Placental epithelial cell (primary cell): ENCODE data around the gene KLK14. TPM values are rescaled to one million over a fixed set of nuclear protein-coding genes. Genes with fewer than 3 reads are reported as not detected.

ENCODE experiments used
- total RNA-seq: library from RNA; depleted of rRNA; stranded (reverse); fragments of >200 nt; gene quantifications from 2 replicates; pipeline ENCODE4 v1.2.3, GENCODE V29; 2012

KLK14 gene, protein sequence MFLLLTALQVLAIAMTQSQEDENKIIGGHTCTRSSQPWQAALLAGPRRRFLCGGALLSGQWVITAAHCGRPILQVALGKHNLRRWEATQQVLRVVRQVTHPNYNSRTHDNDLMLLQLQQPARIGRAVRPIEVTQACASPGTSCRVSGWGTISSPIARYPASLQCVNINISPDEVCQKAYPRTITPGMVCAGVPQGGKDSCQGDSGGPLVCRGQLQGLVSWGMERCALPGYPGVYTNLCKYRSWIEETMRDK
- total RNA-seq: not detected in 2 replicates

DNA sequence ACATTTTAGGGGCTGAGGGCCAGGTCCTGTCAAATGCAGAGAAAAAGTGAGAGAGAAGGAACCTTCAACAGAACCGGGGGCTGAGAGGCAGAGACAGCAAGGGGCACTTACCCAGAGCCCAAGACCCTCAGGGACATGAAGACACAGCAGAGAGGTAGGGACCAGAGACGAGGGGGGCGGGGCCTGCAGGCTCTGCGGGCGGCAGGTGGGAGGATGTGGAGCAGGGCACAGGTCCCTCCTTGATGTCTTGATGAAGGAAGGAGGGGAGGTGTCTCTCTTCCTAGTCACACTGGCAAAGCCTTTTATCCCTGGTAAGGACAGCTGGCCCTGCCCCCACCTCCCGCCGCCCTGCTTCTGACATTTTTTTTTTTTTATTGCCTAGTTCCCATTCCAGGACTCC, at the start of gene KLK14:
Gene KLK14, minus strand, starts transcription at position 277 of the 400 bp plus-strand sequence. Its CDS starts 273 bp downstream, at position 4.

DNA sequence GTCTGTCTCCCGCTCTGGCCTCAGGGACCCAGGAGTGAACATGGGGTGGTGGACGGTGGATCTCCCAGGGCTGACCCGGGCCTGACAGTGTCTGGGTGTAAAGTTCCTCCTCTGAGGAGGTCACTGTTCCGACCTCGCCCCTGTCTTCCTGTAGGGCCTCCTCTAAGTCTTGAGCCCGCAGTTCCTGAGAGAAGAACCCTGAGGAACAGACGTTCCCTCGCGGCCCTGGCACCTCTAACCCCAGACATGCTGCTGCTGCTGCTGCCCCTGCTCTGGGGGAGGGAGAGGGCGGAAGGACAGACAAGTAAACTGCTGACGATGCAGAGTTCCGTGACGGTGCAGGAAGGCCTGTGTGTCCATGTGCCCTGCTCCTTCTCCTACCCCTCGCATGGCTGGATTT, 42.0 kb upstream of the KLK14 start, which contains the start of gene SIGLEC9:
Gene SIGLEC9, plus strand, starts transcription at position 178 of the 400 bp plus-strand sequence. Its CDS starts 69 bp downstream, at position 247.

DNA sequence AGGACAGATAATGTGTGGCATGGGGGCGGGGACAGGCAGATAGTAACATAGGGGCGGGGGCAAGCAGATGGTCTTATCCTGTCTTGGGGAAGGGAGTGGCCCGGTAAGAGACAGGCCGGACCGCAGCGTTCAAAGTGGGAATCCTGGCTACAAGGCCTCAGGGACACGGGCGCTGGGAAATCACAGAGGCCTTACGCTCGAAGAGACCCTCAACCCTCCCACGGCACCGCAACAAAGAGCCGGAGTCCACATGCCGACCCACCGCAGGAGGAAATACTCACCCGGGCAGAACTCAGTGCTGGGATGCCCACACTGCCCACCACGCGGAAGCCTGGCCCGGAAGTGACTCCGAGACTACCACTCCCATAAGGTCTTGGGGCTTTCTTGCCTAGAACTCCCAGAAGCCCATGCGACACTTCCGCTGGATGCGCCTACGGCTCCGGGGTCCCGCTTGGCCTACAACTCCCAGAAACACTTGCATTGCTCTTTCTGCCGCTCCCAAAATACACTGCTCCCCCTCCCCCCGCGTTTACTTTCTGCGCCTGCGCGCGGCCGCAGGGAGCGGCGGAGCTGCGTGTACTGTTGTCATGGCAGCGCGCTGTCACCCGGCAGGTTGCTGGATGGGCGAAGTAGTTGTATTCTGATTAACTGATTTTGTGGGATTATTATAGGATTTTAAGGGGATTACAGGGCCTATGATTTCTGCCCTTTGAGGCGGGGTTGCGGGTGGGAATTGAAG, 25.5 kb upstream of the KLK14 start, which contains the start of gene CTU1:
Gene CTU1, minus strand, starts transcription at position 344 of the 739 bp plus-strand sequence. CDS start 3,840 bp downstream, outside the sequence.

DNA sequence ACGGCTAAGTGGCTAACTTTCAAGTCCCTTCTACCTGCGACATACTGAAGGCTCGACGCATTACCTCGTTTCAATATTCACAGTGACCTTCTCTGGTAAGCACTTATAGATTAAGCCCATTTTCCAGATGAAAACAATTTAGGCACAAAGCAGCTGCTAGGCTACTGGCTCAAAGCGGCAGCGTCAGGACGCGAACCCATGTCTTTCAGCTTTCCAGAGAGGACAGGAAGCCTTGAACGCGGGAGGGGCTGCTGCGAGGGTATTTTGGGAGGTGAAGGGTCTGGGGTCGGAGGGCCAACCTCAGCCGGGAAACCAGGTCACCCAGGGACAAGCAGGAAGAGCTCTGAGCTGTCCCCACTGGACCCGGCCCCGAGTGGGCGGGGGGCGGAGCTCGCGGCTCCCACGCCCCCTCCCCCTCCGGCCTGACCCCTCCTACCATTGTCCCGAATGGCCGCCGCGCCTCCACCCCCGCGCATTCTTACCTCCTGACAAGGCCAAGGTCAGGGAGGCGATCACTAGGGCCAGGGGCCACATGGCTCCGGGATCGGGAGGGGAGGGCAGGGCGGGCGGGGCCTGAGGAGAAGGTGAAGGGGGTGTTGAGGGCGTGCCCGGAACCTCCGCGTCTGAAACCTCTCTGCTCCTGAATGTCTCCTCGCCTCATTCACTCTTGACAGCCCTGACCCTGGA, 18.0 kb downstream of the KLK14 start, which contains the start of gene KLK13:
Gene KLK13, minus strand, starts transcription at position 559 of the 687 bp plus-strand sequence. Its CDS starts 25 bp downstream, at position 534.

DNA sequence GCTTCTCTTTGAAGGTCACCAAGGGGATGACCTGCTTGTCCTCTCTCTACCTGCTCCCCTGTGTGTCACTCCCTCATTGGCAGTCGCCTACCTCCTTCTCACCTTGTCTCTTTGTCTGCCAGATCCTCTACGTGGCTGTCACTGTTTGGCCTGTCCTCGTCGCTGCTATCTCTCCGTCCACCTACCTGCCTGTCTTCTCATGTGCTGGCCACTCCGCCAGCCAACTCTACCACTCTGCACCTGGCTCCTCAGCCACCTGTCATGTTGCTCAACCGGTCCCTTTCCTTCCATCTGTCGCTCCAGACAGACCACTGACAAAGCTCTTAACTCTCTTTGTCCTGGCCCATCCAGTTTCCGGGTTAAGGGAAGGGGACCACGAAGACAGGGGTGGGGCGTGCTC, 48.0 kb downstream of the KLK14 start, which contains the start of gene KLK12:
Gene KLK12, minus strand, starts transcription at position 299 of the 400 bp plus-strand sequence. CDS start 381 bp downstream, outside the sequence.

Other genes with a start within 250 kb of the KLK14 start
- not detected in 2 replicates for gene KLK15, start 249.3 kb downstream of the KLK14 start, total RNA-seq
- not detected in 2 replicates for gene KLK3, start 228.0 kb downstream of the KLK14 start, total RNA-seq
- gene KLK2, start 209.4 kb downstream of the KLK14 start, total RNA-seq: not detected in 2 replicates
- gene KLK4, start 171.5 kb downstream of the KLK14 start, total RNA-seq: not detected in 2 replicates
- not detected in 2 replicates for gene KLK5, start 129.8 kb downstream of the KLK14 start, total RNA-seq
- gene KLK6, start 113.3 kb downstream of the KLK14 start, total RNA-seq: 0.39 and 1.6 TPM in 2 replicates
- gene KLK7, start 99.0 kb downstream of the KLK14 start, total RNA-seq: not detected in 2 replicates
- gene KLK8, start 81.3 kb downstream of the KLK14 start, total RNA-seq: 0.39 TPM in 1 of 2 replicates, not detected in the other
- not detected in 2 replicates for gene KLK10, start 63.2 kb downstream of the KLK14 start, total RNA-seq
- gene KLK11, start 56.3 kb downstream of the KLK14 start, total RNA-seq: not detected in 2 replicates
- gene KLK12, start 47.9 kb downstream of the KLK14 start, total RNA-seq: not detected in 2 replicates
- gene KLK13, start 17.8 kb downstream of the KLK14 start, total RNA-seq: not detected in 2 replicates
- 6.3 and 7.9 TPM in 2 replicates for gene CTU1, start 25.5 kb upstream of the KLK14 start, total RNA-seq
- not detected in 2 replicates for gene SIGLEC9, start 42.0 kb upstream of the KLK14 start, total RNA-seq
- not detected in 2 replicates for gene SIGLEC7, start 59.4 kb upstream of the KLK14 start, total RNA-seq
- not detected in 2 replicates for gene CD33, start 142.2 kb upstream of the KLK14 start, total RNA-seq
- not detected in 2 replicates for gene SIGLECL1, start 168.2 kb upstream of the KLK14 start, total RNA-seq
- gene IGLON5, start 228.8 kb upstream of the KLK14 start, total RNA-seq: not detected in 2 replicates